Measurements from ENCODE around the gene NPHS2.
"Not testable (repeated sequence)": the region's sequence is repeated elsewhere in the genome, so short reads cannot be mapped to it uniquely, and the experiment has no call there.

The NPHS2 gene

DNA sequence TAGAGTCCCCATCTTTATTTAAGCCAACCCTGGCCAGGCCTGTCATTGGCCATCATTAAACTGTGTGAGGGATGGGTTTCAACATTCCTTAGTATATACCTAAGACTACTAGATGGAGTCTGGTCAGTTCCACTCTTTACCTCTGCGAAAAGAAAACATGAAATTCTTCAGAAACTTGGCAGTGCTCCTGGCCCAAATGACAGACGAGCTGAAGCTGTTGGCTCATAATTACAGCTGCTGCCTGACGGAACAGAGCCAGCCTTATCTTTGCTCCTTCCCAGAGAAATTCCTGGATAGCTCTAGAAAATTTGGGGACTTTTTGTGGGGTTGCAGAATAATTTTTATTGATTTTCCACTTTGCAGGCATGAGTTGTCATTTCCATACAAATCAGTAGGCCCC lies 30.4 kb downstream of the NPHS2 start:
- DNase-seq, result no peak

DNA sequence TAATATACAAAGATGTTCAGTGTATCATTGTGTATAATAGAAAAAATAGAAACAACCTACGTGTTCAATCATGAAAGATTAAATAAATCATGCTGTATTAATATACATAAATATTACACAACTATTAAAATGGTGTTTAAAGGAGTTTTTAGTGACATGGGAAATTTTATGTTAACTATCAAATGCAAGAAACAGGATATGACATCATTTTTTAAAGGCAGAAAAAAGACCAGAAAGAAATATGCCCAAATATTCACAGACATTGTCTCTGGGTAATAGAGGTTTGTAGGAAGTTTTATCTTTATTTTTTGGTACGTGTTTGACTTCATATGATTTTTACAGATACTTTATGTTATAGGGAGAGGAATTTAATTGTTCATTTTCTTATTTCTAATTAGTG lies 34.0 kb downstream of the NPHS2 start:
- DNase-seq, result no peak

DNA sequence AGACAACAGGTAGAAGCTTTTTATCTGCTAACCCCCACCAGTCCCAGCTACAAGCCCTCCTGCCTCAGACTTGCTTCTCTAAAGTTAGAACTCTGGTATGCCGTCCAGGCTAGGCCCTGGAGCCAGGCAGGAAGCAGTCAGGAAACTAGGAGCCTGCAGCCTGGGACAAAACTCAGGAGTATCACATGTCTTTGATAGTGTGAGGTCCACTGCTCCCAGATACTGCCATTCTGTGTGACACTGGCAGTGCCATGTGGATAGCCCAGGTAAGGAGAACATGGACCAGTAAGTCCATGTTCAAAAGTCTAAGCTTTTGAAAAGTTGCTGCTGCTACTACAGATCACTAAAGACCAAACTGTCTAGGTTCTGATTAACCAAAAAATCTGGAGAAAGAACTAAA lies 45.4 kb downstream of the NPHS2 start:
- DNase-seq, result no peak

DNA sequence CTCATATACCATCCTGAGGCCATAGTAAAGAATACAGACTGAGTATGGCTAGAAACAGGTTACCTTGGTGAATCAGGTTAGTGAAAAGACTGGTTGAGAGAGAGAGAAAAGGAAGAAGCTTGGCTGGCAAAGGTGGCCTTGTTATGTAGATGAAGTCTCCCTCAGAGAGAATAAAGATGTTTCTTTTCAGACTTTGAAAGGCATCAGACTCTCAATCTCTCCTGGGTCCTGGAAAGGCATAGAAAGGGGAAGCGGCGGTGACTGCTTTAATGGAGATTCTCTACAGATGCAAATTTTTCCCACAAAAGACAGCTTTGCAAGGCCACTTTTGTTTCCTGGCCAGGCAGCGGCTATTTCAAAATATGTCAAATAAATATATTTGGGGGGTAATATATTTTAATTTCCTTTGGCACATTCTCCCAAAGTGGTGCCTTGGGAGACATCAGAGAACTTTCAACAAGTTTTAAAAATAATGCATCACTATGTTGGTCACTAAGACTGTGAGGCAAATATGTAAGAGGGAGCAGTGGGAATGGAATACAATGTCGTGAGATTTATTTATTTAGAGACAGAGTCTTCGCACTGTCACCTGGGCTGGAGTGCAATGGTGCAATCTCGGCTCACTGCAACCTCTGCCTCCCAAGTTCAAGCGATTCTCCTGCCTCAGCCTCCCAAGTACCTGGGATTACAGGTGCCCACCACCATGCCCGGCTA lies 46.1 kb downstream of the NPHS2 start:
- DNase-seq, result no peak

DNA sequence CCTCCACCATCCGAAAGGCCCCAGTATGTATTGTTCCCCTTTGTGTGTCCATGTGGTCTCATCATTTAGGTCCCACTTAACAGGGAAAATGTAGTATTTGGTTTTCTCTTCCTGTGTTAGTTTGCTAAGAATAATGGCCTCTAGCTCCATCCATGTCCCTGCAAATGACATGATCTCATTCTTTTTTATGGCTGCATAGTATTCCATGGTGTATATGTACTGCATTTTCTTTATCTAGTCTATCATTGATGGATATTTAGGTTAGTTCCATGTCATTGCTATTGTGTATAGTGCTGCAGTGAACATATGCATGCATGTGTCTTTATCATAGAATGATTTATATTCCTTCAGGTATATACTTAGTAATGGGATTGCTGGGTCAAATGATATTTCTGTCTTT lies 57.2 kb downstream of the NPHS2 start:
- DNase-seq, result not testable (repeated sequence)

DNA sequence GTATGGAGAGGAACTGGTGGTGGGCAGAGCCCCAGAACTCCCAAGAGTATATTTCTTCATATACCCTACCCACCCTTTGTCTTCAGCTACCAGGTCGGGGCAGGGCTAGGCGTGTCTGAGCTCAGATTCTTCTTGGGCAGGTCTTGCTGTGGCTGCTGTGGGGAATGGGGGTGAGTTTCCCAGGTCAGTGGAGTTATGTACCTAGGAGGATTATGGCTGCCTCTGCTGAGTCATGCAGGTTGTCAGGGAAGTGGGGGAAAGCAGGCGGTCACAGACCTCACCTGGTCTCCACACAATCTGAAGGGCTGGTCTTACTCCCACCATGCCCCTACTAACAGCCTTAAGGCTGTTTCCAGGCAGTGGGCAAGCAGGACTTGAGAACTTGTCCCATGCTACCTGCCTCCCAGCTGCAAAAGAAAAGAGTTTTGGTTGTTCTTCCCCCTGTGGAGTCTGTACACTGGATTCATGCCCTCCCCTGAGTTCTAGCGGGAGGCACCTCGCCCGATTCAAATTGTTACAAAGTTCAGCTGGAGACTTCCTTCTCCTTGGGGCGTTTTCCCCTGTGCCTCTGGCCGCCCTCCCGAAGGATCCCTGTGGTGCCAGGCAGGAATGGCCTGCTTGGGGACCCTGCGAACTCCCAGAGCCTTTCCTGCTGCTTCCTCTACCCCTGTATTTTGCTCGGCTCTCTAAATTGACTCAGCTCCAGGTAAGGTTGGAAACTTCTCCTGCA lies 58.6 kb downstream of the NPHS2 start:
- no peak for DNase-seq

DNA sequence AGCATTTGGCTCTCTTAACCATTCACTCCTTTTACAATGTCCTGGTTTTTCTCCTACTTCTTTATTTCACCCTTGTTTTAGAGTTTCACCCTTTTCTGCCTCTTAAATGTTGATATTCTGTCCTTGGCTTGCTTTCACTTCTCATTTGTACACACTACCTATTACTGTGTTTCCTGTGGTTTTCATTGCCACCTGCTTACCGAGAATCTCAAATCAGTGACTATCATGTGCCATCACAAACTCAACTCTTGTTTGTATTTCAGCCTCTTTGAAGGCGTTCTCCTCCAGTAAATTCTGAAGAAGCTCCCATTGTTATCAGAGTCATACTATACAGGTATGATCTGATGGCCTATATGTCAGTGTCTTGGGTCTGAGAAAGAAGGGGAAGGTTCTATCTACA lies 65.7 kb downstream of the NPHS2 start:
- no peak for DNase-seq

DNA sequence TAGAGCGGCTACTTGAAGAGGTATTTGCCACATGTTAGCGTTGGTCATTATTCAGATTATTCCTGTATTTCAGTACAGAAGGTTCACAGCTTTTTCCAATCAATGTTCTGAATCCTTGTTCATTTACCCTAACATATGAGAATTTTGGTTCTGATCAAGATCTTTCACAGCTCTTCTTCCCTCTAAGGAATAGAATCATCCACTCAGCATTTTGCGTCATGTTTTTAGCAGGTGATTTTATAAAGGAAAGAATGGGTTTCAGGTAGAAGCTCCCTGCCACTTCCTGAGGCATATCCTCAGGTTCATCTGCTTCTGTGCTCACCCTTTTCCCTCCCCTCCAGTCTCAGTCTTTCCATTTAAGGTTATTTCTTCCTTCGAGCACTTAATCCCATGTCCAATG lies 66.4 kb downstream of the NPHS2 start:
- DNase-seq, result no peak

DNA sequence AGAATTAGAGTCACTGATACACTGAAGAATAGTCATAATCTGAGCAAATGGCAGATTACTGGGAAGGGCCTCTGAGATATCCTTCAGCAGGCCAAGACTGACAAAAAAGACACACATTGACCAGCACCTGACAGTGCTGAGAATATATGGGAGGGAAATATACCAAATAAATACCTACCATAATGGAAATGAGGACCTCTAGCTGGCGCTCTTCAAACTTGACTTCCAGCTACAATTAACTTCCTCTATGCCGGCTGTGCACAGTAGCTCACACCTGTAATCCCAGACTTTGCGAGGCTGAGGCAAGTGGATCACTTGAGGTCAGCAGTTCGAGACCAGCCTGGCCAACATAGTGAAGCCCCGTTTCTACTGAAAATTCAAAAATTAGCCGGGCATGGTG lies 69.5 kb downstream of the NPHS2 start:
- DNase-seq, result no peak

Data from Kasumi-1 (cell line).